PFSK-1 (cell line): Measurements from ENCODE around the gene ENTPD3.

ENCODE experiments used
- POLR2AphosphoS5 ChIP-seq: IDR thresholded peaks from 2 replicates; pipeline ENCODE4 v1.6.1; 2012; ENCODE audit warnings: low read depth, mild to moderate bottlenecking, control low read depth, low read length, moderate library complexity
- TF ChIP-seq, protein P1 (sequence below), 2 experiments: IDR thresholded peaks; 2 replicates each; pipeline versions ENCODE4 v1.6.1 to v1.8.0; 2011 to 2012; ENCODE audit warnings: low read depth in 2 of 2, low read length in 2 of 2, control low read depth in 1 of 2, inconsistent platforms in 1 of 2, mild to moderate bottlenecking in 1 of 2, moderate library complexity in 1 of 2; ENCODE audit not compliant: insufficient read depth in 1 of 2

DNA sequence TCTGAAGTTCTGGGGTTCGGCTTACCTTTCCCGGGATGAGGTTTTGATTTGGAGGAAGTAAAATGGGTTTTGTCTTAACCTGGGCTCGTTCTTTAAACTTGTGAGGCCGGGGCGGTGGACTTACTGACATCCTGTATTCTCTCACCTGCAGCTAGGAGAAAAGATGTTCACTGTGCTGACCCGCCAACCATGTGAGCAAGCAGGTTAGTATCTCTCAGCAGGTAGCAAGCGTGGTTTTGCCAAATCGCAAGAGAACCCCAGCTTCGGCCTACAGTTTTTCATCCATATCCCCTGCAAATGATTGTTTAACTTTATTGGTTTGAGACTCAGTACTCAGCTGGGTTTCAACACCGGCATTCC is 891 bp downstream of the ENTPD3 start:
- TF ChIP-seq, protein P1, sequence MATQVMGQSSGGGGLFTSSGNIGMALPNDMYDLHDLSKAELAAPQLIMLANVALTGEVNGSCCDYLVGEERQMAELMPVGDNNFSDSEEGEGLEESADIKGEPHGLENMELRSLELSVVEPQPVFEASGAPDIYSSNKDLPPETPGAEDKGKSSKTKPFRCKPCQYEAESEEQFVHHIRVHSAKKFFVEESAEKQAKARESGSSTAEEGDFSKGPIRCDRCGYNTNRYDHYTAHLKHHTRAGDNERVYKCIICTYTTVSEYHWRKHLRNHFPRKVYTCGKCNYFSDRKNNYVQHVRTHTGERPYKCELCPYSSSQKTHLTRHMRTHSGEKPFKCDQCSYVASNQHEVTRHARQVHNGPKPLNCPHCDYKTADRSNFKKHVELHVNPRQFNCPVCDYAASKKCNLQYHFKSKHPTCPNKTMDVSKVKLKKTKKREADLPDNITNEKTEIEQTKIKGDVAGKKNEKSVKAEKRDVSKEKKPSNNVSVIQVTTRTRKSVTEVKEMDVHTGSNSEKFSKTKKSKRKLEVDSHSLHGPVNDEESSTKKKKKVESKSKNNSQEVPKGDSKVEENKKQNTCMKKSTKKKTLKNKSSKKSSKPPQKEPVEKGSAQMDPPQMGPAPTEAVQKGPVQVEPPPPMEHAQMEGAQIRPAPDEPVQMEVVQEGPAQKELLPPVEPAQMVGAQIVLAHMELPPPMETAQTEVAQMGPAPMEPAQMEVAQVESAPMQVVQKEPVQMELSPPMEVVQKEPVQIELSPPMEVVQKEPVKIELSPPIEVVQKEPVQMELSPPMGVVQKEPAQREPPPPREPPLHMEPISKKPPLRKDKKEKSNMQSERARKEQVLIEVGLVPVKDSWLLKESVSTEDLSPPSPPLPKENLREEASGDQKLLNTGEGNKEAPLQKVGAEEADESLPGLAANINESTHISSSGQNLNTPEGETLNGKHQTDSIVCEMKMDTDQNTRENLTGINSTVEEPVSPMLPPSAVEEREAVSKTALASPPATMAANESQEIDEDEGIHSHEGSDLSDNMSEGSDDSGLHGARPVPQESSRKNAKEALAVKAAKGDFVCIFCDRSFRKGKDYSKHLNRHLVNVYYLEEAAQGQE (IDR thresholded peaks at IDR 0.05; ENCODE audit: insufficient read depth in 1 of 2, low read depth in 2 of 2, low read length in 2 of 2) = no peak
- no peak for TF ChIP-seq POLR2AphosphoS5
